Measurements from ENCODE around the gene FGF18.

Gene FGF18

GRCh38 chr5:171431251-171431777, 11.9 kb downstream of the FGF18 start:
- no peak for DNase-seq (ENCODE audit: low read depth)

GRCh38 chr5:171432076-171432475, 12.6 kb downstream of the FGF18 start:
- DNase-seq (ENCODE audit: low read depth): no peak
- H3K4me3 ChIP-seq (ENCODE audit: control insufficient read depth, low read depth, low read length): no peak overlapping the region
- no peak for TF ChIP-seq CTCF (conservative IDR thresholded peaks at IDR 0.05; ENCODE audit: control insufficient read depth, insufficient read depth, low read depth, low read length)

More at GRCh38 chr5:171431251-171431777, 11.9 kb downstream of the FGF18 start:
- no peak for TF ChIP-seq CTCF (conservative IDR thresholded peaks at IDR 0.05; ENCODE audit: control insufficient read depth, insufficient read depth, low read depth, low read length)
- no peak overlapping the region for H3K4me3 ChIP-seq (ENCODE audit: control insufficient read depth, low read depth, low read length)

- TF ChIP-seq CTCF (conservative IDR thresholded peaks at IDR 0.05; ENCODE audit: control insufficient read depth, insufficient read depth, low read depth, low read length): no peak
- DNase-seq (ENCODE audit: low read depth): no peak
- no peak overlapping the region for H3K4me3 ChIP-seq (ENCODE audit: control insufficient read depth, low read depth, low read length)
Observed at GRCh38 chr5:171432583-171433351, 13.3 kb downstream of the FGF18 start.

GRCh38 chr5:171433352-171433698, 13.9 kb downstream of the FGF18 start:
- no peak overlapping the region for H3K4me3 ChIP-seq (ENCODE audit: control insufficient read depth, low read depth, low read length)
- DNase-seq (ENCODE audit: low read depth): no peak
- no peak for TF ChIP-seq CTCF (conservative IDR thresholded peaks at IDR 0.05; ENCODE audit: control insufficient read depth, insufficient read depth, low read depth, low read length)

- H3K4me3 ChIP-seq (ENCODE audit: control insufficient read depth, low read depth, low read length): no peak overlapping the region
- DNase-seq (ENCODE audit: low read depth): no peak
- no peak for TF ChIP-seq CTCF (conservative IDR thresholded peaks at IDR 0.05; ENCODE audit: control insufficient read depth, insufficient read depth, low read depth, low read length)
Observed at GRCh38 chr5:171433982-171434676, 14.7 kb downstream of the FGF18 start.

- no peak for DNase-seq (ENCODE audit: low read depth)
- H3K4me3 ChIP-seq (ENCODE audit: control insufficient read depth, low read depth, low read length): no peak overlapping the region
- no peak for TF ChIP-seq CTCF (conservative IDR thresholded peaks at IDR 0.05; ENCODE audit: control insufficient read depth, insufficient read depth, low read depth, low read length)
Observed at GRCh38 chr5:171434874-171435273, 15.4 kb downstream of the FGF18 start.
